MM.1S (cell line): ENCODE measurements around the gene COMMD3.

Experiments
- CTCF ChIP-seq: fragments of 300-600 bp; sonication (generic); IDR thresholded peaks from 2 replicates; pipeline ENCODE4 v1.5.1; 2016; ENCODE audit warnings: antibody characterized with exemption, low read length, mixed read lengths
- EZH2 ChIP-seq: fragments of 300-600 bp; sonication (generic); optimal IDR thresholded peaks from 2 replicates; pipeline ENCODE3; 2017; ENCODE audit warnings: low read depth, mild to moderate bottlenecking, antibody characterized with exemption, low read length, mixed read lengths
- EZH2phosphoT487 ChIP-seq: fragments of 300-600 bp; sonication (generic); IDR thresholded peaks from 2 replicates; pipeline ENCODE4 v1.6.1; 2018; ENCODE audit warnings: antibody characterized with exemption, low read length

GRCh38 chr10:22344781-22345300 lies 28.7 kb downstream of the COMMD3 start:
- no peak for TF ChIP-seq CTCF
- no peak for TF ChIP-seq EZH2phosphoT487
- no peak for TF ChIP-seq EZH2
